Right lung (tissue), 10 donors: ENCODE data around the gene FAXDC2. TPM values are rescaled to one million over a fixed set of nuclear protein-coding genes. Genes with fewer than 3 reads are reported as not detected.
A peak's percentile ranks its signal among the peaks of the same experiment; 100 is the strongest.

Experiments
- DNase-seq, 2 donors: peaks; one replicate each; pipeline ENCODE4 v3.0.0-alpha.2; 2013
- long read RNA-seq, 8 donors: transcript quantifications; one replicate each; lab custom pipeline, GENCODE V29; 2026
- polyA plus RNA-seq, 5 donors: library from polyadenylated mRNA; unstranded; fragments of 120-200 nt; gene quantifications; one replicate each; pipeline versions ENCODE4 v1.2.1 to v1.2.3, GENCODE V29; 2013; ENCODE audit warnings: inconsistent platforms in 1 of 5, low replicate concordance in 1 of 5; ENCODE audit not compliant: insufficient read length in 5 of 5, insufficient read depth in 1 of 5

FAXDC2 gene
- polyA plus RNA-seq = 10 to 100 TPM; 27.9 to 53.8 (median 36.9) TPM
- long read RNA-seq, donor 1, partial matches to known transcripts = 11 of 11 reads
- long read RNA-seq, donor 1, other reads (novel, unspliced or antisense) = 0 of 11 reads
- long read RNA-seq, donor 2, transcript FAXDC2-201 (9 exons, 3,251 nt) = major isoform, 8 of 8 reads
- long read RNA-seq, donor 2, partial matches to known transcripts = 0 of 8 reads
- long read RNA-seq, donor 2, other reads (novel, unspliced or antisense) = 0 of 8 reads
- long read RNA-seq, donor 3, partial matches to known transcripts = 0 of 3 reads
- long read RNA-seq, donor 3, other reads (novel, unspliced or antisense) = 0 of 3 reads
- long read RNA-seq, donor 4, partial matches to known transcripts = 0 of 7 reads
- long read RNA-seq, donor 4, other reads (novel, unspliced or antisense) = 0 of 7 reads
- long read RNA-seq, donor 5, transcript FAXDC2-201 (9 exons, 3,251 nt) = major isoform, 5 of 12 reads
- long read RNA-seq, donor 5, partial matches to known transcripts = 5 of 12 reads
- long read RNA-seq, donor 5, other reads (novel, unspliced or antisense) = 0 of 12 reads
- long read RNA-seq, donor 6, partial matches to known transcripts = 0 of 4 reads
- long read RNA-seq, donor 6, other reads (novel, unspliced or antisense) = 0 of 4 reads
- long read RNA-seq, donor 7, transcript FAXDC2-201 (9 exons, 3,251 nt) = major isoform, 6 of 67 reads
- long read RNA-seq, donor 7, partial matches to known transcripts = 61 of 67 reads
- long read RNA-seq, donor 7, other reads (novel, unspliced or antisense) = 0 of 67 reads
- long read RNA-seq, donor 8, partial matches to known transcripts = 0 of 1 reads
- long read RNA-seq, donor 8, other reads (novel, unspliced or antisense) = 0 of 1 reads

- peak; percentile 81 to 87 for DNase-seq
Observed at GRCh38 chr5:154850255-154851062, at the start of gene FAXDC2. Gene FAXDC2 (minus strand): TSS chr5:154850603. CDS start chr5:154838178, 12,425 bp downstream.

GRCh38 chr5:154900066-154900465 lies 49.7 kb upstream of the FAXDC2 start:
- DNase-seq = no peak

- no peak for DNase-seq
Observed at GRCh38 chr5:154899151-154899816, 48.9 kb upstream of the FAXDC2 start.

- no peak for DNase-seq
Observed at GRCh38 chr5:154898210-154898609, 47.8 kb upstream of the FAXDC2 start.

- DNase-seq = no peak
Observed at GRCh38 chr5:154896562-154897165, 46.3 kb upstream of the FAXDC2 start.

GRCh38 chr5:154895606-154896561 lies 45.5 kb upstream of the FAXDC2 start:
- no peak for DNase-seq

- no peak for DNase-seq
Observed at GRCh38 chr5:154893381-154893780, 43.0 kb upstream of the FAXDC2 start.

- DNase-seq = no peak
Observed at GRCh38 chr5:154892369-154892771, 42.0 kb upstream of the FAXDC2 start.

GRCh38 chr5:154885439-154885838 lies 35.0 kb upstream of the FAXDC2 start:
- no peak for DNase-seq

GRCh38 chr5:154884424-154884823 lies 34.0 kb upstream of the FAXDC2 start:
- DNase-seq = no peak

GRCh38 chr5:154881986-154882385 lies 31.6 kb upstream of the FAXDC2 start:
- DNase-seq = no peak

GRCh38 chr5:154878642-154879335 lies 28.4 kb upstream of the FAXDC2 start:
- no peak for DNase-seq

GRCh38 chr5:154873791-154874331 lies 23.5 kb upstream of the FAXDC2 start:
- no peak for DNase-seq

GRCh38 chr5:154871734-154872133 lies 21.3 kb upstream of the FAXDC2 start:
- DNase-seq = no peak

- DNase-seq = no peak
Observed at GRCh38 chr5:154868702-154869101, 18.3 kb upstream of the FAXDC2 start.

- no peak for DNase-seq
Observed at GRCh38 chr5:154866841-154867240, 16.4 kb upstream of the FAXDC2 start.

- DNase-seq = no peak
Observed at GRCh38 chr5:154865466-154866184, 15.2 kb upstream of the FAXDC2 start.
